ENCODE data around the gene C1RL. TPM values are rescaled to one million over a fixed set of nuclear protein-coding genes. Genes with fewer than 3 reads are reported as not detected.

The C1RL gene
- total RNA-seq, 4 donors from 2014 or later, result 39.6 to 261 (median 65.0) TPM

- no peak overlapping the region for H3K4me3 ChIP-seq
- no peaks in the 10 kb centered on the region for H3K9me3 ChIP-seq
- WGBS, 2 donors (ENCODE audit: low coverage in 1 of 2), result 85% methylated on average over 4 of the region's 4 CpGs; no CpG with 5 or more reads in 1 of the 2 donors
- intact Hi-C loops (cut with DNase I; ENCODE audit: low total_unique reads), result no loop called here
- DNase-seq, result no peak
- TF ChIP-seq POLR2A (IDR thresholded peaks at IDR 0.05) (no peak), CTCF (IDR thresholded peaks at IDR 0.05) (no peak), EP300 (IDR thresholded peaks at IDR 0.05; ENCODE audit: low read depth) (no peak), POLR2AphosphoS5 (IDR thresholded peaks at IDR 0.05) (no peak)
- in situ Hi-C loops (cut with MboI; ENCODE audit: low pct_ligation_motif_present in 1 of 4, low pct_unique_long_range_greater_than_20kb in 1 of 4, low sequenced_read_pairs in 3 of 4), result no loop called here
- no peaks in the 10 kb centered on the region for H3K27me3 ChIP-seq
- no peaks in the 10 kb centered on the region for H3K4me1 ChIP-seq
- peaks cover 0 to 6% (median 0%) of the 10 kb centered on the region in 4 donors for H3K36me3 ChIP-seq
- no peak overlapping the region for H3K27ac ChIP-seq
Measured at GRCh38 chr12:7137908-7138307, 28.9 kb upstream of the C1RL start.

GRCh38 chr12:7136676-7137075 lies 27.7 kb upstream of the C1RL start:
- Histone ChIP-seq H3K27ac (no peak overlapping the region), H3K27me3 (no peaks in the 10 kb centered on the region), H3K4me3 (no peak overlapping the region), H3K4me1 (peaks cover 0 to 2% (median 0%) of the 10 kb centered on the region in 4 donors), H3K9me3 (no peaks in the 10 kb centered on the region), H3K36me3 (peaks cover 0 to 6% (median 0%) of the 10 kb centered on the region in 4 donors)
- 83 to 90% methylated on average over 1 to 3 of the region's 3 CpGs for WGBS, 2 donors (ENCODE audit: low coverage in 1 of 2)
- no peak for DNase-seq
- in situ Hi-C loops (cut with MboI; ENCODE audit: low pct_ligation_motif_present in 1 of 4, low pct_unique_long_range_greater_than_20kb in 1 of 4, low sequenced_read_pairs in 3 of 4), result no loop called here
- intact Hi-C loops (cut with DNase I; ENCODE audit: low total_unique reads), result no loop called here
- TF ChIP-seq CTCF (IDR thresholded peaks at IDR 0.05), result no peak
- no peak for TF ChIP-seq EP300 (IDR thresholded peaks at IDR 0.05; ENCODE audit: low read depth)
- TF ChIP-seq POLR2A (IDR thresholded peaks at IDR 0.05), result no peak
- no peak for TF ChIP-seq POLR2AphosphoS5 (IDR thresholded peaks at IDR 0.05)

- intact Hi-C loops (cut with DNase I; ENCODE audit: low total_unique reads) (no loop called here), in situ Hi-C loops (cut with MboI; ENCODE audit: low pct_ligation_motif_present in 1 of 4, low pct_unique_long_range_greater_than_20kb in 1 of 4, low sequenced_read_pairs in 3 of 4) (no loop called here)
- Histone ChIP-seq H3K36me3 (peaks cover 0 to 6% (median 0%) of the 10 kb centered on the region in 4 donors), H3K27ac (no peak overlapping the region), H3K4me3 (no peak overlapping the region), H3K4me1 (peaks cover 0 to 8% (median 3%) of the 10 kb centered on the region in 4 donors), H3K9me3 (no peaks in the 10 kb centered on the region), H3K27me3 (peaks cover 5% of the 10 kb centered on the region)
- DNase-seq, result no peak
- 83% methylated on average over 7 of the region's 7 CpGs; no CpG with 5 or more reads in 1 of the 2 donors for WGBS, 2 donors (ENCODE audit: low coverage in 1 of 2)
- TF ChIP-seq POLR2AphosphoS5 (IDR thresholded peaks at IDR 0.05), result no peak
- TF ChIP-seq POLR2A (IDR thresholded peaks at IDR 0.05), result no peak
- TF ChIP-seq EP300 (IDR thresholded peaks at IDR 0.05; ENCODE audit: low read depth), result no peak
- TF ChIP-seq CTCF (IDR thresholded peaks at IDR 0.05), result no peak
Measured at GRCh38 chr12:7136071-7136470, 27.1 kb upstream of the C1RL start.

- no peaks in the 10 kb centered on the region for H3K9me3 ChIP-seq
- peaks cover 5 to 21% (median 12%) of the 10 kb centered on the region in 4 donors for H3K4me1 ChIP-seq
- WGBS, 2 donors (ENCODE audit: low coverage in 1 of 2), result 77 to 97% methylated on average over 5 to 12 of the region's 12 CpGs
- H3K4me3 ChIP-seq, result no peak overlapping the region
- no peak for DNase-seq
- TF ChIP-seq EP300 (IDR thresholded peaks at IDR 0.05; ENCODE audit: low read depth), result no peak
- TF ChIP-seq POLR2A (IDR thresholded peaks at IDR 0.05), result no peak
- TF ChIP-seq CTCF (IDR thresholded peaks at IDR 0.05), result no peak
- no peak for TF ChIP-seq POLR2AphosphoS5 (IDR thresholded peaks at IDR 0.05)
- in situ Hi-C loops (cut with MboI; ENCODE audit: low pct_ligation_motif_present in 1 of 4, low pct_unique_long_range_greater_than_20kb in 1 of 4, low sequenced_read_pairs in 3 of 4) (no loop called here), intact Hi-C loops (cut with DNase I; ENCODE audit: low total_unique reads) (no loop called here)
- H3K27me3 ChIP-seq, result peaks cover 19% of the 10 kb centered on the region
- peaks cover 0 to 6% (median 0%) of the 10 kb centered on the region in 4 donors for H3K36me3 ChIP-seq
- no peak overlapping the region for H3K27ac ChIP-seq
Measured at GRCh38 chr12:7134396-7135166, 25.6 kb upstream of the C1RL start.
